HFFc6 (cell line): Measurements from ENCODE around the gene S100A8. TPM values are rescaled to one million over a fixed set of nuclear protein-coding genes. Genes with fewer than 3 reads are reported as not detected.

Experiments used
- DNase-seq: peaks from one replicate; pipeline ENCODE4 v3.0.0-alpha.2; 2018
- H3K27ac Mint-ChIP-seq: 2 replicates; pipeline ENCODE4 v1.8.0; 2020; ENCODE audit warnings: mild to moderate bottlenecking, mixed read lengths
- H3K27me3 Mint-ChIP-seq: 2 replicates; pipeline ENCODE4 v1.8.0; 2021; ENCODE audit warnings: mild to moderate bottlenecking, moderate library complexity, mixed read lengths; ENCODE audit not compliant: insufficient read depth
- H3K36me3 Mint-ChIP-seq: 2 replicates; pipeline ENCODE4 v1.8.0; 2021; ENCODE audit warnings: low read depth, mixed read lengths
- H3K4me1 Mint-ChIP-seq: 2 replicates; pipeline ENCODE4 v1.8.0; 2020; ENCODE audit warnings: low read depth, mixed read lengths
- H3K4me3 Mint-ChIP-seq: 2 replicates; pipeline ENCODE4 v1.8.0; 2020; ENCODE audit warnings: mild to moderate bottlenecking, moderate library complexity, mixed read lengths
- H3K9me3 Mint-ChIP-seq: 2 replicates; pipeline ENCODE4 v1.8.0; 2020; ENCODE audit warnings: mild to moderate bottlenecking, mixed read lengths
- total RNA-seq, 6 experiments: library from RNA; stranded (reverse); fragmentation: NEBNext Ultra II Directional; extraction: Animal tissue kit (Norgen Biotek cat#: 25700); gene quantifications; 2 replicates in 1 of 6; 3 replicates in 5 of 6; pipeline ENCODE4 v1.2.3, GENCODE V29; 2021
- TF ChIP-seq, protein P1 (sequence below): fragments of 200-600 bp; sonication (generic); IDR thresholded peaks from 2 replicates; pipeline ENCODE4 v1.5.0; 2021; ENCODE audit warnings: antibody characterized with exemption, mild to moderate bottlenecking

The S100A8 gene
- total RNA-seq, 6 experiments from 2014 or later, result not detected

DNA sequence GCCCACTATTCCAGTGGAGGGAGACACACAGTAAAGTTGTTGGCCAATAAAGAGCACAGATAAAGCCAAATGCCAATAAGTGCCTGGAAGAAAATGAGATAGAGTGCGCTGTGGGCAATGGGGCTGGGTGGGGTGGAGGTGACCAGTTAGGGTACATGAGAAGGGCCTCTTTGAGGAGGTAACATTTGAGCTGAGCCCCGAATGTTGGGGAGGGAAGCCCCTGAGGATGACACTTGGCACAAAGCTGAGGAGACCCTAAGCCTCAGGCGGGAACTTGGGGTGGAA is 32.2 kb downstream of the S100A8 start:
- Mint-ChIP-seq H3K4me3 (no peak overlapping the region), H3K27me3 (peaks cover 34% of the 10 kb centered on the region), H3K27ac (no peak overlapping the region), H3K36me3 (no peaks in the 10 kb centered on the region), H3K9me3 (no peaks in the 10 kb centered on the region), H3K4me1 (no peaks in the 10 kb centered on the region)
- no peak for DNase-seq
- TF ChIP-seq, protein P1, sequence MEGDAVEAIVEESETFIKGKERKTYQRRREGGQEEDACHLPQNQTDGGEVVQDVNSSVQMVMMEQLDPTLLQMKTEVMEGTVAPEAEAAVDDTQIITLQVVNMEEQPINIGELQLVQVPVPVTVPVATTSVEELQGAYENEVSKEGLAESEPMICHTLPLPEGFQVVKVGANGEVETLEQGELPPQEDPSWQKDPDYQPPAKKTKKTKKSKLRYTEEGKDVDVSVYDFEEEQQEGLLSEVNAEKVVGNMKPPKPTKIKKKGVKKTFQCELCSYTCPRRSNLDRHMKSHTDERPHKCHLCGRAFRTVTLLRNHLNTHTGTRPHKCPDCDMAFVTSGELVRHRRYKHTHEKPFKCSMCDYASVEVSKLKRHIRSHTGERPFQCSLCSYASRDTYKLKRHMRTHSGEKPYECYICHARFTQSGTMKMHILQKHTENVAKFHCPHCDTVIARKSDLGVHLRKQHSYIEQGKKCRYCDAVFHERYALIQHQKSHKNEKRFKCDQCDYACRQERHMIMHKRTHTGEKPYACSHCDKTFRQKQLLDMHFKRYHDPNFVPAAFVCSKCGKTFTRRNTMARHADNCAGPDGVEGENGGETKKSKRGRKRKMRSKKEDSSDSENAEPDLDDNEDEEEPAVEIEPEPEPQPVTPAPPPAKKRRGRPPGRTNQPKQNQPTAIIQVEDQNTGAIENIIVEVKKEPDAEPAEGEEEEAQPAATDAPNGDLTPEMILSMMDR, result no peak

DNA sequence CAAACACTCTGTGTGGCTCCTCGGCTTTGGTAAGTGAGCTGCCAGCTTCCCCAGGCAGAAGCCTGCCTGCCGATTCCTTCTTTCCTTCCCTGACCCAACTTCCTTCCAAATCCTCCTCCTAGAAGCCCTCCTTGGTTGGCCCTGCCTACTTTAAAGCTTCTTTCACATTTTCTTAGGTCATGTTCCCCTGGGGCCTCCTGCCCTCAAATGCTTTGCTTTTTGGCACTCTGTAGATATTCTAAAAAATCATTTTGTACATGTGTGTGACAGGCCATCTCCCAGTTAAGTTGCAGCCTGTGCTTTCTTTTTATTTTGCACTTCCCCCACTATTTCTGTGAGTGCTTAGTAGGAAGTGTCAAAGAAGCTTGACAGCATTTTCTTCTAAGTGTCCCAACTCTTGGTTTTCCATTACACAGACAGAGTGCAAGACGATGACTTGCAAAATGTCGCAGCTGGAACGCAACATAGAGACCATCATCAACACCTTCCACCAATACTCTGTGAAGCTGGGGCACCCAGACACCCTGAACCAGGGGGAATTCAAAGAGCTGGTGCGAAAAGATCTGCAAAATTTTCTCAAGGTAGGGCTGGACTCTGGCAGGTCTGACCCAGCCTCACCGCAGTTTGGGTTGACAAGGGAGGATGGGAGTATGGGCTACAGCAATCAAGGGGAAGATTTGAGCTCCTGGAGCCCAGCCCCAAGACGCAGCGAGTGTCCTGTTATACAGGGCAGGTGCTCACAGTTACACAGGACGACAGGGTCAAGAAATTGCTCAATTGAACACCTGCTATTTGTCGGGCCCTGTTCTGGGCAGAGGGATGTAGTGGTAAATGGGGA is 32.8 kb downstream of the S100A8 start, which contains the start of gene S100A9:
Gene S100A9 (plus strand): TSS at position 2 of the 838 bp plus-strand sequence. CDS start 430 bp downstream, at position 432.
- Mint-ChIP-seq H3K36me3 (no peaks in the 10 kb centered on the region), H3K4me1 (no peaks in the 10 kb centered on the region), H3K27ac (no peak within 1 kb of the TSS), H3K9me3 (no peaks in the 10 kb centered on the region), H3K27me3 (peaks cover 30% of the 10 kb centered on the region), H3K4me3 (no peak within 1 kb of the TSS)
- DNase-seq, result no peak
- TF ChIP-seq, protein P1, result no peak

DNA sequence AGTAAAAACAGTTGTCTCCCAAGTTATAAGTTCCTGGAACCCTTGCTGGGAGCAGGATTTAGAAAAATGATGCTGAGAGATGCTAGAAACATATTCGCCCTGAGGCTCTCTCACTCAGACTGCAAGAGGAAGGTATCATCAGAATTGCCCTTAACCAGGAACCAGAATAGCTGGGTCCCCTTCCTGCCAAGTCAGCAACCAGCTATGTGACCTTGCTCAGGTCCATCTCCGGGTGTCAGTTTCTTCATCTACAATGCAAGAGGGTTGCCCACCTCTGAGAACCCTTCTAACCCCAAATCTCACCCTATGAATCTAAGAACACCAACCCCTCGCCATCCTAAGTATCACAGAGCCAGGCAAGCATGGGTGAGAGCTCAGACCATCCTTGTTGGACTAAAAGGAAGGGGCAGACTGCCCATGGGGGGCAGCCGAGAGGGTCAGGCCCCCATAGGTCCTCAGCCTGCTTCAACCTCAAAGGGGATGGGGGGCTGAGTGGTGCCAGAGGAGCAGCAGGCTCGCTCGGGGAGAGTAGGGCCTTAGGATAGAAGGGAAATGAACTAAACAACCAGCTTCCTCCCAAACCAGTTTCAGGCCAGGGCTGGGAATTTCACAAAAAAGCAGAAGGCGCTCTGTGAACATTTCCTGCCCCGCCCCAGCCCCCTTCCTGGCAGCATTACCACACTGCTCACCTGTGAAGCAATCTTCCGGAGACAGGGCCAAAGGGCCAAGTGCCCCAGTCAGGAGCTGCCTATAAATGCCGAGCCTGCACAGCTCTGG is 33.6 kb downstream of the S100A8 start:
- Mint-ChIP-seq H3K9me3 (no peaks in the 10 kb centered on the region), H3K36me3 (no peaks in the 10 kb centered on the region), H3K4me3 (no peak overlapping the region), H3K4me1 (no peaks in the 10 kb centered on the region), H3K27ac (no peak overlapping the region), H3K27me3 (peaks cover 29% of the 10 kb centered on the region)
- TF ChIP-seq, protein P1, result peak; percentile 20; the same call in 1 of the 2 replicates
- DNase-seq, result no peak

DNA sequence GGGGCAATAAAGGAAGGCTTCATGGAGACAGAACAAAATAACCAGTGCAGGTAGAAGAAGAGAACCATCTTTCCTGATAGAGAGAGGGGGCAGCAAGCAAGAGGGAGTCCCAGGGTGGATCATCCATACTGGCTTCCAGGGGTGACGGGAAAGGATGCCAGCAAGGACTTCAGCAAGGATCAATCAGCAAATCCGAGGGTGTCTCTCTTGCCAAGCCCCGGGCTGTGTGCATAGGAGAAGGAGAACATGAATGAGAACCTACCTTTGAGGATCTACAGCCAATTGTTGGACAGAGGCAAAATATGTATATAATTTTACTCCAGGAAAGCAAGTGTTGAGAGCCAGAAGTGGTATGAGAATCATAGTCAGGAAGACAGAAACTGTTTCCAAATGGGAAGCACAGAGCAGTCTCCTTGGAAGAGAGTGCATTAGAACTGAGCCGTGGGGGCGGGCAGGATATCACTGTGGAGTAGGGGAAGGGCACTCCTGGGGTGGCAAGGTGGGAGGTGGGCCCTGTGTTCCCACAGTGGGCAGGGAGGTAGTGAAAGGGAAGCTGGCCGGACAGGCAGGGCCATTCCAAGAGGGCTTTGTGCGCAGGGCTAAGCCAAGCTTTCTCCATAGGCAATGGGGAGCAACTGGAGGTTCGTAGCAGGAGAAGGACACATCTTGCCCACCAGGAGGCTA is 34.3 kb downstream of the S100A8 start:
- no peaks in the 10 kb centered on the region for H3K9me3 Mint-ChIP-seq
- TF ChIP-seq, protein P1, result no peak; the same call in 1 of the 2 replicates
- H3K27ac Mint-ChIP-seq, result no peak overlapping the region
- DNase-seq, result no peak
- H3K27me3 Mint-ChIP-seq, result peaks cover 32% of the 10 kb centered on the region
- no peaks in the 10 kb centered on the region for H3K36me3 Mint-ChIP-seq
- no peaks in the 10 kb centered on the region for H3K4me1 Mint-ChIP-seq
- H3K4me3 Mint-ChIP-seq, result no peak overlapping the region

DNA sequence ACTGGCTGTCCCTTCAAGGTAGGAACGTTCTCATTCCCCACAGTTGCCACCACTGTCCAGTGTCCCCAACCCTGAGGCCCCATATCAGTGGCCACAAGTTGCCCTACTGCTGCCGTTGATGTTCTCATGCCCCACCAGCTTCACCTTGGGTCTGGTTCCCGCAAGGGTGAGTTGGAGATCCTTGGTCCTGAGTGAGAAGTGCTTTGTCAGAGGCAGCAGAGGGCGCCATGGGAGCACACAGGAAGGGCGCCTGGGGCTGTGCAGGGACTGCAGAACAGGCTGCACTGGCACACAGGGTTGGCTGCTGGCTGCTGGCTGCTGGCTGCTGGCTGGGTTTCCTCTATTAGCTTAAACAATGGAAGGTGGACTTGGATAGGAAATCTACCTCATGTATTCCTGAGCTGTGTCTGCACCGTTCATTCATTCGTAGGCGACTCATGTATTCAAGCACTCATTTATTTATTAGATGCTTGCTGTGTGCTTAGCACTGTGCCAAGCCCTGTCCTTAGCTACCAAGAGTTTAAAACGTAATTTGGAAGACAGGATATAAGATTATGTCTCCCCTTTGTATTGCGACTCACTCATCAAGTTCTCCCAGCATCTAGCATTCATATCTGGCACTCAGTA is 35.3 kb downstream of the S100A8 start:
- no peak overlapping the region for H3K27ac Mint-ChIP-seq
- peak; percentile 45 for DNase-seq
- H3K9me3 Mint-ChIP-seq, result no peaks in the 10 kb centered on the region
- H3K36me3 Mint-ChIP-seq, result no peaks in the 10 kb centered on the region
- peaks cover 35% of the 10 kb centered on the region for H3K27me3 Mint-ChIP-seq
- H3K4me3 Mint-ChIP-seq, result no peak overlapping the region
- TF ChIP-seq, protein P1, result peak; percentile 72
- H3K4me1 Mint-ChIP-seq, result no peaks in the 10 kb centered on the region
